COLO829 (cell line): ENCODE data around the gene KHSRP.

Experiments used
- DNase-seq: peaks from one replicate; pipeline ENCODE4 v3.0.0; 2012; ENCODE audit warnings: low spot score

KHSRP gene, protein sequence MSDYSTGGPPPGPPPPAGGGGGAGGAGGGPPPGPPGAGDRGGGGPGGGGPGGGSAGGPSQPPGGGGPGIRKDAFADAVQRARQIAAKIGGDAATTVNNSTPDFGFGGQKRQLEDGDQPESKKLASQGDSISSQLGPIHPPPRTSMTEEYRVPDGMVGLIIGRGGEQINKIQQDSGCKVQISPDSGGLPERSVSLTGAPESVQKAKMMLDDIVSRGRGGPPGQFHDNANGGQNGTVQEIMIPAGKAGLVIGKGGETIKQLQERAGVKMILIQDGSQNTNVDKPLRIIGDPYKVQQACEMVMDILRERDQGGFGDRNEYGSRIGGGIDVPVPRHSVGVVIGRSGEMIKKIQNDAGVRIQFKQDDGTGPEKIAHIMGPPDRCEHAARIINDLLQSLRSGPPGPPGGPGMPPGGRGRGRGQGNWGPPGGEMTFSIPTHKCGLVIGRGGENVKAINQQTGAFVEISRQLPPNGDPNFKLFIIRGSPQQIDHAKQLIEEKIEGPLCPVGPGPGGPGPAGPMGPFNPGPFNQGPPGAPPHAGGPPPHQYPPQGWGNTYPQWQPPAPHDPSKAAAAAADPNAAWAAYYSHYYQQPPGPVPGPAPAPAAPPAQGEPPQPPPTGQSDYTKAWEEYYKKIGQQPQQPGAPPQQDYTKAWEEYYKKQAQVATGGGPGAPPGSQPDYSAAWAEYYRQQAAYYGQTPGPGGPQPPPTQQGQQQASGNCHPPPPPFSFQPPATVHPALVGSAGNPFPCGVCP

DNA sequence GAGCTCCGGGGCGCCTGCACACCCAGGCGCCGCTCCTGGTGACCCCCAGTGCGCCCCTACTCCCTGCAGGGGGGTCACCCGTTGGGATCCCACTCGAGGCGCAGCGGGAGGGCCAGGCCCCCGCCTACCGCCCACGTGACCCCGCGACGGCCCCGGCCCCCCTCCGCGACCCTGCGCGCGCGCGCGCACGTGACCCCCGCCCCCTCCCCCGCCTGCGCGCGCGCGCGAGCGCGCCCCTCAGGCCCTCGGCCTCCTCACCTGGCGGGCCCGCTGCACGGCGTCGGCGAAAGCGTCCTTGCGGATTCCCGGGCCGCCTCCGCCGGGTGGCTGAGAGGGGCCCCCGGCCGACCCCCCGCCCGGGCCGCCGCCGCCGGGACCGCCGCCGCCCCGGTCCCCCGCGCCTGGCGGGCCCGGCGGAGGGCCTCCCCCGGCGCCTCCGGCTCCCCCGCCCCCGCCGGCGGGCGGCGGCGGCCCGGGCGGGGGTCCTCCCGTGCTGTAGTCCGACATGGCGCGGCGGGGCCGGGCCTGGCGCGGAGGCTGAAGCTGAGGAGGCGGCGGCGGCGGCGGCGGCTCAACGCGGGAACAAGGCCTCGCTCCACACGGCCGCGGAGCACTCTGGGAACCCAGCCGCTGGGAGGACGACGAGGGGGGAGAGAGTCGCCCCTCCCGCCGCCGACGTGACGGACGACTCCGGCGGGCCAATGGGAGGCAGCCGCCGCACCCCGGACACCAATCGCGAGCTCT is at the start of gene KHSRP:
Gene KHSRP, minus strand, starts transcription at position 617 of the 744 bp plus-strand sequence. Its CDS starts 110 bp downstream, at position 507.
- no peak for DNase-seq

DNA sequence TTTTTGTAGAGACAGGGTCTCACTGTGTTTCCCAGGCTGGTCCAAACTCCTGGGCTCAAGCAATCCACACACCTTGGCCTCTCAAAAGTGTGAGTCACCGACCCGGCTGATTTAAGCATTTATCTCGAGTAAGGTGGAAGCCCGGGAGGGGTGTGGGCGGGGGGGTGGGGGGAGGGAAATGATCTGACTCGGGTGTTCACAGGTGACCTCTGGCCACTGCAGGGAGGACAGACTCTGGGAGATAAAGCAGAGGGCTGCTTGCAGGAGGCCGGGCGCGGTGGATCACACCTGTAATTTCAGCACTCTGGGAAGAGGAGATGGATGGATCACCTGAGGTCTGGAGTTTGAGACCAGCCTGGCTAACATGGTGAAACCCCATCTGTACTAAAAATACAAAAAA is 49.0 kb upstream of the KHSRP start:
- DNase-seq = no peak

DNA sequence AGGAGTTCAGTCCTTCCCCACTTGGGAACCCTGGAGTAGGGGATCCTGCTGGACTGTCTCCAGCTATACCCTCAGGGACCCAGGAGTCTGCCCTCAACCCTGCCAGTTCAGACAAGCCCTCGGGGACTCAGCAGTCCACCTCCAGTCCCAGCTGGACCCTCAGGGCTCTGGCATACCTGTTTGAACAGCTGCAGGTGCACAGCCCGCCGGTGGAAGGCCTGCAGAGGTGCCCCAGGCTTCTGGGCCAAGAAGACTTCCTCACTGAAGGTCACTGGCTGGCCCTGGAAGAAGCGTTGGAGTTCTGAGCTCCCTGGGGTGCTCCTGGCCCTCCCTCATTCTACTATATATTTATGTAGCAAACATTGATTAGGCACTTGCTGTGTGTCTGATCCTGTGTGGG is 48.1 kb upstream of the KHSRP start:
- DNase-seq = no peak

DNA sequence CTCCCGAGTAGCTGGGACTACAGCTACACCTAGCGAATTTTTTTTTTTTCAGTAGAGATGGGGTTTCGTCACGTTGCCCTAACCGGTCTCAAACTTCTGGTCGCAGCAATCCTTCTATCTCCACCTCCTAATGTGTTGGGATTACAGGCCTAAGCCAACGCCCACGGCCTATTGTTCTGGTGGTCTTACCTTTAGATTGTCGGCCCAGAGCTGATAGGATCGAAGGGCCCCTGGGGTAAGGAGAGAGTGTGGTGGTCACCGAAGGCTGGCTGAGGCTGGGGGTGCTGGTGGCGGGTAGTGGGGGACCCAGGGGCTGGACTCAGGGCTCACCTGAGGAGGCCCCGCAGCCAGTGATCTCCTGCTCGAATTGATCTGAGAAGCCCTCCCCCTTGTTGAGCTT is 46.5 kb upstream of the KHSRP start:
- DNase-seq = no peak

DNA sequence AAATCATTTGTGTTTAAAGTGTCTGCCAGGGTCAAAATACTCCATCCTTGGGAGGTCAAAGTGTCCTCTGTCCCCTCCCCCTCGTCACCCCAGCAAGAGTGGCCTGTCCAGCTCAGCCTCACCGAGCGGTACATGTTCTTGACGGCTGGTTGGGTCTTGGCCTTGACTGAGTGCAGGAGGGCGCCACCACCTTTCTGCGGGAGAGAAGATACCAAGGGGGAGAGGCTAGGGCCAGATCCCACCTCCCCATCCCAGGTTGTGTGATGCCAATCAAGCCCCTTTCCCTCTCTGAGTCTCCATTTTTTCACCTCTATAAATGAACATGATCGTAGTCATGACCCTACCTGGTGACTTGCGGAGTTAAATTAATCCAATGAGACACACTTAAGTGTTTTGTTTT is 45.6 kb upstream of the KHSRP start:
- no peak for DNase-seq

DNA sequence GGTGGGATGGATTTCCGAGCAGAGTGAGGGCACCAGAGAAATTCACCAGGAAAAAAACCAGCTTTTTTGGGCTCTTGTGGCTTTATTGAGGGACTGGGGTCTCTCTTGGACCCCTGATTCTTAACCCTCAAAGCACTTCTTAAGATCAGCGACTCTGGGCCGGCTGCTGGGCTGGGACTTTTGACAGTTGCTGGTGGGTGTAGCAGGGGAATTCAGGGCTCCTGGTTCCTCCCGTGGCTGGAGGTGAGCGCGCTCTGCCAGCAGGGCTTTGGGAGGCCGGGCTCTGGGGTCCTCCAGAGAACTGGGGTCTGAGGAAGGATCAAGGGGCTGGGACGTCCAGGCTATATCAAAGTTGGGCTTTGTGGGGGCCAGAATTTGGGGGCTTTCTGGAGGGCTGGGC is 42.8 kb upstream of the KHSRP start:
- DNase-seq = no peak

DNA sequence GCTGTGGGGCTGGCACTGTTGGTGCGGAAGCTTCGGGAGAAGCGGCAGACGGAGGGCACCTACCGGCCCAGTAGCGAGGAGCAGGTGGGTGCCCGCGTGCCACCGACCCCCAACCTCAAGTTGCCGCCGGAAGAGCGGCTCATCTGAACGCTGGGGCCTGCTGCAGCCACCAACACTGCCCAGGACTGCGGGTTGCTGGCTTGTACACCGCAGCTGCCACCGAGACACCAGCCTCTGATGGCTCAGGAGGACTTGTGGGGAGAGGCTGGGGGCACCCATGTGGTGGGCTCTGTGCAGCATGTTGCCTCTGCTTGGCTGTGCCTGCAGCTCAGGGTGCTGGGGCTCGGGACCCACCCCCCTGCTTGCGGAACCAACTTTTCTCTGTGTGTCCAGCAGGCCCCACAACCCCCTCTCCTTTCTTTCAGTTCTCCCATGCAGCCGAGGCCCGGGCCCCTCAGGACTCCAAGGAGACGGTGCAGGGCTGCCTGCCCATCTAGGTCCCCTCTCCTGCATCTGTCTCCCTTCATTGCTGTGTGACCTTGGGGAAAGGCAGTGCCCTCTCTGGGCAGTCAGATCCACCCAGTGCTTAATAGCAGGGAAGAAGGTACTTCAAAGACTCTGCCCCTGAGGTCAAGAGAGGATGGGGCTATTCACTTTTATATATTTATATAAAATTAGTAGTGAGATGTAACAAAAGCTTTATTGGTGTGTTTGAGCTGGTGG is 42.1 kb upstream of the KHSRP start:
- no peak for DNase-seq

DNA sequence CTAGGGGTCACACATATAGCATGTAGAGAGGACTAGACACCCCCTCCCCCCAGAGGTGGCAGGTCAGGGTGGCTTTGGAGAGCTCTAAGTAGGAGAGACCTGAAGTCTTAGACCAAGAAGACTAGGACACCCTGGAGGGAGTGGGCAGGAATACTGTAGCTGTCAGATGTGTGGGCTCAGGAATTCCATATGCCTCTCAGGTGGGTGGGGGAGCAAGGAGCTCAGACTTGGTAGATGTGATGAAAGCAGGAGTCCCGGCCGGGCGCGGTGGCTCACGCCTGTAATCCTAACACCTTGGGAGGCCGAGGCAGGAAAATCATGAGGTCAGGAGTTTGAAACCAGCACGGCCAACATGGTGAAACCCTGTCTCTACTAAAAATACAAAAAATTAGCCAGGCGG is 41.1 kb upstream of the KHSRP start:
- no peak for DNase-seq

DNA sequence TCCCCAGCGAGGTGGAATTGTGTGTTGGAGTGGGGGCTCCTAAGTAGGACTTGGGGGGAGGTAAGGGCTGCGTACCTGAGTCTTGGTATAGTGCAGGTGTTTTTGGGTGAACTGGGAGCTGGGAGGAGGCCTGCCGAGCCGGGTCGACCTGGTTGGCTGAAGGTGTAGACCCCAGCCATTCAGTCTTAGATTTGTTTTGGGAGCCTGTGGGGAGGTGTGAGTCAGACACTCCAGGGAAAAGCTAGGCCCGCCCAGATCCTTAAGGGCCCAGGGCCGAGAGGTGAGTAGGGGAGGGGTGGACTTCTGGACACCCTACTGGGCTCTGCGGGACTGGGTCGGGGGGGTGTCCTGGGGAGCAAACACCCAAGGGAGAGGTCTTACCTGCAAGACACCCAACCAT is 40.4 kb upstream of the KHSRP start:
- no peak for DNase-seq

DNA sequence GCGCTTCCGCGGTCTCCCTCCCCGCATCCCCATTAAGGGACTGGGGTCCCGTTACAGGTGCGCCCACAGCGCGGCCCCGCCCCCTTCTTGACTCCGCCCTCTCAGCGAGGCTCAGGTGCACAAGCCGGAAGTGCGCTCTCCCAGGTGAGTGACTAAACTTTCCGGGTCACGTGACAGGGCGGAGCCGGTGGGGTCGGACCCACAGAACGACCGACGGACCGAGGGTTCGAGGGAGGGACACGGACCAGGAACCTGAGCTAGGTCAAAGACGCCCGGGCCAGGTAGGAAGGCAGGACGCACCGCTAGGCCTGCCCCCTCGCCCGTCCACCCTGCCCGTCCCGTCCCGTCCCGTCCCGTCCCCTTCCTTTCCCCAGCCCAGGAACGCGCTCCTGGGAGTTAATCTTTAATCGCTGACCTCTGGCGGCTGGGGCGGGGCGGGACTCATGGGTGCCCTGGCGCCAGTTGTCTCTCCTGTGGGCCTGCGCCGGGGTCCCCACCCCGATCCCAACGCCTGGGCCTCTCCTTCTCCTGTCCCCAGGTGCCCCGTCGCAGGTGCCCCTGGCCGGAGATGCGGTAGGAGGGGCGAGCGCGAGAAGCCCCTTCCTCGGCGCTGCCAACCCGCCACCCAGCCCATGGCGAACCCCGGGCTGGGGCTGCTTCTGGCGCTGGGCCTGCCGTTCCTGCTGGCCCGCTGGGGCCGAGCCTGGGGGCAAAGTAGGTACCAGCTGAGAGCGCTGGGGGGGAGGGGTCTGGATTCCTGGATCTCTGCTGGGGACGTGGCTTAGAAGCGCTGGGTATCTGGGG is 39.7 kb upstream of the KHSRP start, which contains the start of gene CRB3:
Gene CRB3, plus strand, starts transcription at position 202 of the 804 bp plus-strand sequence. Its CDS starts 431 bp downstream, at position 633.
- DNase-seq = no peak

DNA sequence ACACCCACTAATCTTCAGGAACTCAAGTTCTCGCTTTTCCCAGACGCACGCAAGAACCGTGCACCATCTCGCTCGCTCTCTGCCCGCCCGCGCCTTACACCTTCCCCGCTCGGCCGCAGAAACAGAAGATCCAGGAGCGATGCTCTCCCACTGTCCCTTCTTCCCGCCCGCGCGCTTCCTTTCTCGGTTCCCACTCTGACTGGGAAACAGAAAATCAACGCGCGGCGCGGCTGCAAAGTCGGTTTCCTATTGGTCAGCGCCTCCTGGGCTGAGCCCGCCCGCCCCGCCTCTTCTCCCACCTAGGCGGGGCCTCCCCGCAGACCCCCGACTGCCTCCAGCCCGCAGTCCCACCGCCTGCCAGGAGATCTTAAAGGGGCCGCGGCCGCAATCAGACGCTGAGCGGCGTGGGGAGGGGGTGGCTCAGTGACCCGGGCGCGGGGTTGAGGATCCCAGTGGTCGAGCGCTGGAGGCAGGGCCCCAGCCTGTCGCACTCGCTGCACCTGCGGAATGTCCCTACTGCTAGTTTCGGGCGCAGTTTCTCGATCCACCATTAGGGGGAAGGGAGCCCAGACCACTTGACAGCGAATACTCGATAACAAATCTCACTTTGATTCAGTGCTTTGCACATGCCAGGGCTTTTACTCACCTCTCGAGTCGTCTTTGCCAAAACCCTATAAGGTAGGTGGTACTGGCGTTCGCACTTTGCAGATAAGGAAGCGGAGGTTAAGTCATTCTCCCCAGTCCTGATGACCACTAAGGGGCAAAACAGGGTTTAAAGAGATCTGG is 35.7 kb upstream of the KHSRP start:
- DNase-seq = peak; percentile 90

DNA sequence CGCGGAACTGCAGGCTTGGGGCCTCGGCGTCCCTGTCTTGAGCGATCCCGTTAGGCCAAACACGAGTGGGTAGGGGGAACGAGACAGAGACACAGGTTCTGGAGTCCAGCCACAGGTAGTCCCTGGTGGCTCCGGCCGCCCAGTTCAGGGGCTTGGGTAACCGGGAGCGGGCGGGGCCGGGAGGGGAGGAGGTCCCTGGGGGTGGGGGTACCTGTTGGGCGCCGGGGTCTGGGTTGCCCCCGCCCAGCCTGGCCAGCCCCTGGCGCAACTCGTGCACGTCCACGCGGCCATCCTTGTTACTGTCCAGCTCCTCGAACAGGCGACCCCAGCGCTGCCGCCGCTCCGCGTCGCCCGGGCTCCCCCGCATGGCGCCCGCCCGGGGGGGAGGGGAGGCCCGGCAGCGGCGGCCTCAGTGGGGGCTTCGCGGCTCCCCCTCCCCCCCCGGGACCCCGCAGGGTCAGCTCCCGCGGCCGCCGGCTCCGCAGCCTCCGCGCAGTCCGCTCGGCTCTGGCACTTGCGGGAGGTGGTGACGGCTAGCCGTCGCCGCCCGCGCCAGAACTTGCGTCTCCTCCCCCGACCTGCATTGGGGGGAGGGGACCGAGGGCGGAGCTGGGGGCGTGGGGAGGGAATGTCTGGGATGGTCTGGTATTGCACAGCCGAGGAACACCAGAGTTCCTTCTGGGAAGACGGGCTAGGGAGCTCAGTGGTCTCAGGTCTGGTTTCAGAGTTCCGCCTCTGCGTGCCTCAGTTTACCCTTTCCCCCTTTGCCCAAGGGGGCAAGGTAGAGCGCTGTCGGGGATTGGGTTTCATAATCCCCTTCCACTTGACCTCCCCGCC is 34.9 kb upstream of the KHSRP start, which contains the start of gene SLC25A23:
Gene SLC25A23, minus strand, starts transcription at position 531 of the 837 bp plus-strand sequence. Its CDS starts 164 bp downstream, at position 367.
- peak; percentile 64 for DNase-seq

DNA sequence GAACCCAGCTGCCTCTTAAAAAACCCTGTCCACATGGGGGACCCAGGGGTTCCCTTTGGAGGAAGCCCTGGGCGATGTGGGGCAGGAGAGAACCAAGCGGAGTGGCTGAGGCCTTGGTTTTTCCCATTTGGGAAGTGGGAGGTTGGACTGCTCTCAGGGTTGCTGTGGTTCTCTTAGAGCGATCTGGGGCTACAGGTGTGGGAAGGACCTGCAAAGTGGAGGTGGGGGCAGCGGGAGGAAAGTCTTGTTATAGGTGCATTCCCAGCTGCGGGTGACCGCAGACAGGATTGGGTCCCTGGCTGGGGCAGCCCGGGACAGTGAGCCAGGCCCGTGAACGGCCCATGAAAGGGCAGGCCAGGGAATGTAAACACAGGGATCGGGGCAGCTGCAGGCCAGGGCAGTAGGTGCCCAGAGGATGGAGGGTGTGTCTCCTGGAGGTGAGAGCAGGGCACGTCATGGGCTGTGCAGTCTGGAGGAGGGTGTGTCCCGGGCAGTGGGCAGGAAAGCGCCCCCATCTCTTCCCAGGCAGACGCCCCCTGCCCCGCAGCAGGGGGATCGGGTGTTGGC is 34.2 kb upstream of the KHSRP start:
- no peak for DNase-seq

DNA sequence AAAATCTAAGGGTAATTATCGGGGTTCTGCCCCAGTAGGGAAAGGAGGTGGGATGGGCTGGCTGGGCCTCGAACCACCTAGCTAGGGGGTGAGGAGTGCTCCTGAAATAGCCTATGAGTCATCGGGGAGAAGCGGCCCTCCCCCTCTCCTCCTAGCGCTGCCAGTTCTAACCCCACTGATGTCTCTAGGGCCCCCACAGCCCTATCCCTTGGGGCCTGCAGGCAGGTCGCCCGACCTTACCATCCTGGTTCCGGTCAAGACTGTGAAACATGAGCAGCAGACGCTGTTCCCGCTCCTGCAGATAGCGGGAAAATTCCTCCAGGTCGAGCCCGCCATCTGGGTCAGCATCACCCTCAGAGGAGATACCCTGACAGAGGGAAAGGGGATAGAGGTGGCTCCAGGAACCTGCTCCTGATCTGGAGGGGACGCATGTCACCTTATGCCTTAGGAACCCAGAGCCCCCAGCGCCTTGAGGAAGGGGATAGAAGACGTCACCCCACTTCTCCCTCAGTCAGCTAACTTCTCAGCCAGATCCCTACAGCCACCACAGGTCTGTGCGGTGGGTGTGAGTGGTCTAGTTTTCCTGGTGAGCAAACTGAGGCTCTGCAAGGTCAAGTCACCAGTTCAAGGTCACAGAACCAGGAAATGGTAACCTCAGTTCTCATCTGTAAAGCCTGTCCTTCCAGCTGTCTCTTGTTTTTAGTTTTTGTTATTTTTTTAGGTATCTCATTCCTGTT is 33.5 kb upstream of the KHSRP start:
- DNase-seq = no peak

DNA sequence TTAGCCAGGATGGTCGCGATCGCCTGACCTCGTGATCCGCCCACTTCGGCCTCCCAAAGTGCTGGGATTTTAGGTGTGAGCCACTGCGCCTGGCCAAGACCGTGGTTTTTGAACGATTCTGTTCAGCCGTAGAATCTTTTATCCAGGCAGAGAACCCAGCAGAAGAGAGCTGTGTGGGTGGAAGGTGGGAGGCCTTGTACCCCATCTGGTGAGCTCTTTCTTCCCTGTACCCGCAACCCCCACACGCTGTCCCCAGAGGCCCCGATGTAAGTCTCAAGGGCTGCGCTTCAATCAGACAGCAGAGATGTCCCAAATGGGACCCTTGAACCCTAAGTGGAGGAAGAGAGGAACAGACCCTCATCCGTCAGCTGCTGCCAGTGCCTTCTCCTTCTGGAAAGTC is 31.3 kb upstream of the KHSRP start:
- no peak for DNase-seq

DNA sequence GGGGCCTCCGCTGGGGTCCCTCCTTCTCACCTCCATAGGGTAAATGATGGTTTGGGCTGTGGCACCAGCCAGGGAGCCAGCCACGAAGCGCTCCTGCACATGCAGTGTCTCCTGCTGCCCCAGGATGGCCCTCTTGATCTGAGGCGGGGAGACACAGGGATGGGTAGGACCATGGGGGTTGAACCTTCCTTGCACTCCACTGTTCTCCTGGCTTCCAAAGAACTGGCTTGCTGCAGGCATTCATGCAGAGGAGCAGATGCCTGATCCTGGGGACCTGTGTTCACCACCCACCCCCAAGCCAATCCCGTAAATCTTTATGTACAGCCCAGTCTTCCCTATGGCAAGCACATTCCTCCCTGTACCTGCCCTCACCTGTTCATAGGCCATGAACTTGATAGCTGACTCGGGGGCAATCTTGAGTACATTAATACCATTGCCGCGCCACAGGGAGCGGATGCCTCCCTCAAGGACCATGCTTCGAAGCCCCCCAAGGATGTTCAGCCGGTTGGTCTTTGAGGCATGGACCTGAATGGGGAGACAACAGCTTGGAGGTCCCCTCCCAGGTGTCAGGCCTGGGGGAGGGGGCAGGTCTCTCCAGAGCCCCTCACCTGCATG is 29.4 kb upstream of the KHSRP start:
- no peak for DNase-seq

DNA sequence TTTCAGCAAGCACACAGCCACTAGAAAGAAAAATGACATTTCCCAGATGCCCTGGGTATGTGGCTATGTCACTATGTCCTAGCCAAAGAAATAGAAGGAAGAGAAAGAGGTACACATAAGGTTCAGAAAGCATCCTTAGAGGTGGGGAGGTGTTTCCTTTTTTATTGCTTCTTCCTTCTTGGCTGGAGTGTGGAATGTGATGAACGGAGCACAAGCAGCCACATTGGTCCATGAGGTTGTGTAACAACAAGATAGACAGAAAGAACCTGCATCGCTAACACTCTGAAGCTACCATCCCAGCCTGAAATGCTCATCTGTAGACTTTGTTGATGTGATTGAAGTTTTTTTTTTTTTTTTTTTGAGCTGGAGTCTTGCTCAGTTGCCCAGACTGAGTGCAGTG is 28.3 kb upstream of the KHSRP start:
- no peak for DNase-seq

DNA sequence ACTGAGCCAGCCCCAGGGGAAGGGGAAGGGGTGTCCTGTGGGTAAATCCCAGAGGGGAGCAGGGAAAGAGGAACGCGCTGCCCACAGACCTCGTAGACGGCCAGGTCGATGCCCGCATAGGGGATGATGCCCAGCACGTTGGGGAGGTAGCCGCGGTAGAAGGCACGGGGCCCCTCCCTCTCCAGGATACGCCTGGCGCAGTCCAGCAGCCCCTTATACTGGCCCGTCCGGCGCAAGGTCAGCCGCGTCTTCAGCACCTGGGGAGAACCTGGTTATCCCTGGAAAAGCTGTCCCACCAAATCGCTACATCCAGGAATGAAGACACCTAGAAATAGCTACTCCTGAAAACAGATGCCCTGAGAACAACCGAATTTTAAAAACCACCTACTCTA is 27.6 kb upstream of the KHSRP start:
- no peak for DNase-seq
